HCT116 (cell line): ENCODE results near the gene SLC4A2. TPM values are rescaled to one million over a fixed set of nuclear protein-coding genes. Genes with fewer than 3 reads are reported as not detected.

Source experiments
- ATAC-seq: fragments of 200-7000 bp; cut with Tn5 transposase; 2 replicates; pipeline ENCODE4 v1.9.1; 2020; ENCODE audit warnings: mild to moderate bottlenecking, moderate library complexity
- BruUV-seq: library from RNA; stranded (reverse); fragments of 400-500 nt; replicated peaks from 2 replicates; lab custom pipeline; 2021; lab: Mats Ljungman, UMichigan
- CTCF ChIA-PET: fragments of 300-600 bp; sonication (Branson Sonifier 250); formaldehyde crosslinking; loops from one replicate; lab custom pipeline; 2021; ENCODE audit warnings: antibody characterized with exemption; lab: Charles Lee
- POLR2A ChIA-PET: fragments of 300-600, 350-600 bp; sonication (Branson Sonifier 250); formaldehyde crosslinking; loops from one replicate; lab custom pipeline; 2021; ENCODE audit warnings: antibody characterized with exemption; lab: Charles Lee
- RAD21 ChIA-PET, 2 experiments: fragments of 300-600 bp; sonication (Branson Sonifier 250); formaldehyde crosslinking; loops; one replicate each; lab custom pipeline; 2023; ENCODE audit warnings: low total read pairs in 2 of 2; ENCODE audit not compliant: uncharacterized antibody in 2 of 2, unreplicated experiment in 2 of 2, low non-redundant PET in 1 of 2; lab: Charles Lee
- DNase-seq: peaks from one replicate; pipeline ENCODE4 v3.0.0-alpha.2; 2010; ENCODE audit warnings: low read depth, low spot score
- H2AFZ ChIP-seq: fragments of 200-600 bp; shearing (Covaris generic), sonication (generic); 2 replicates; pipeline ENCODE4 v1.6.1; 2017; ENCODE audit warnings: low read depth, mixed run types, mixed read lengths, antibody characterized with exemption, low read length; ENCODE audit not compliant: poor library complexity, severe bottlenecking
- H3K27ac ChIP-seq: 2 replicates; pipeline ENCODE4 v1.5.1; 2012; ENCODE audit warnings: low read depth, low read length
- H3K27me3 ChIP-seq: fragments of 200-600 bp; sonication (generic); 2 replicates; pipeline ENCODE4 v1.6.1; 2016; ENCODE audit warnings: mixed run types, low read length, mixed read lengths; ENCODE audit not compliant: insufficient read depth
- H3K36me3 ChIP-seq, 2 experiments: fragments of 200-500 bp in 1 of 2; fragments of 200-600 bp in 1 of 2; sonication (Bioruptor generic) in 1 of 2; sonication (generic) in 1 of 2; 2 replicates each; pipeline versions ENCODE4 v1.5.1 to v1.6.1; 2014 to 2016; ENCODE audit warnings: low read length in 2 of 2, inconsistent platforms in 1 of 2, mixed read lengths in 1 of 2, mixed run types in 1 of 2; ENCODE audit not compliant: insufficient read depth in 2 of 2, control insufficient read depth in 1 of 2
- H3K4me1 ChIP-seq, 2 experiments: fragments of 200-600 bp in 1 of 2; sonication (generic) in 1 of 2; 2 replicates each; pipeline versions ENCODE4 v1.5.1 to v1.6.1; 2012 to 2017; ENCODE audit warnings: low read length in 2 of 2, inconsistent platforms in 1 of 2, mild to moderate bottlenecking in 1 of 2, mixed read lengths in 1 of 2, mixed run types in 1 of 2, moderate library complexity in 1 of 2; ENCODE audit not compliant: insufficient read depth in 2 of 2, control insufficient read depth in 1 of 2
- H3K4me2 ChIP-seq: fragments of 200-600 bp; sonication (generic); 2 replicates; pipeline ENCODE4 v1.6.1; 2017; ENCODE audit warnings: mixed run types, low read length, mixed read lengths
- H3K4me3 ChIP-seq, 2 experiments: fragments of 200-600 bp in 1 of 2; sonication (generic) in 1 of 2; replicated peaks in 1 of 2; 2 replicates each; pipeline ENCODE4 v1.5.1; 2011 to 2016; ENCODE audit warnings: low read length in 2 of 2, control low read depth in 1 of 2, low read depth in 1 of 2, mild to moderate bottlenecking in 1 of 2, mixed read lengths in 1 of 2, mixed run types in 1 of 2
- H3K79me2 ChIP-seq: fragments of 200-600 bp; sonication (generic); 2 replicates; pipeline ENCODE4 v1.6.1; 2017; ENCODE audit warnings: mild to moderate bottlenecking, mixed run types, low read length, moderate library complexity, mixed read lengths; ENCODE audit not compliant: insufficient read depth
- H3K9ac ChIP-seq: fragments of 200-600 bp; sonication (generic); 2 replicates; pipeline ENCODE4 v1.6.1; 2016; ENCODE audit warnings: low read length, mixed read lengths
- H3K9me2 ChIP-seq: fragments of 200-600 bp; sonication (generic), shearing (Covaris generic); 2 replicates; pipeline ENCODE4 v1.6.1; 2017; ENCODE audit warnings: mixed run types, mild to moderate bottlenecking, moderate library complexity; ENCODE audit not compliant: insufficient read depth
- H3K9me3 ChIP-seq, 2 experiments: fragments of 200-500 bp in 1 of 2; fragments of 200-600 bp in 1 of 2; sonication (Bioruptor generic) in 1 of 2; sonication (generic) in 1 of 2; 2 replicates each; pipeline ENCODE4 v1.6.1; 2014 to 2017; ENCODE audit warnings: low read length in 2 of 2, mixed read lengths in 2 of 2, inconsistent platforms in 1 of 2, low read depth in 1 of 2, mild to moderate bottlenecking in 1 of 2, mixed run types in 1 of 2, moderate library complexity in 1 of 2; ENCODE audit not compliant: control insufficient read depth in 1 of 2, insufficient read depth in 1 of 2
- H4K20me1 ChIP-seq: fragments of 200-600 bp; sonication (generic), shearing (Covaris generic); 2 replicates; pipeline ENCODE4 v1.6.1; 2017; ENCODE audit warnings: mixed run types, mild to moderate bottlenecking, moderate library complexity; ENCODE audit not compliant: insufficient read depth
- CBX3 ChIP-seq: IDR thresholded peaks from 2 replicates; pipeline ENCODE4 v1.6.1; 2012; ENCODE audit warnings: low read depth
- CEBPB ChIP-seq: IDR thresholded peaks from 2 replicates; pipeline ENCODE4 v1.6.1; 2012; ENCODE audit warnings: low read depth
- CTCF ChIP-seq, 3 experiments: fragments of 200-600 bp in 1 of 3; sonication (generic) in 1 of 3; IDR thresholded peaks in 2 of 3; conservative IDR thresholded peaks in 1 of 3; 2 replicates each; pipeline ENCODE4 v1.5.1; 2012 to 2017; ENCODE audit warnings: low read depth in 2 of 3, low read length in 2 of 3, antibody characterized with exemption in 1 of 3, borderline replicate concordance in 1 of 3, control low read depth in 1 of 3, mild to moderate bottlenecking in 1 of 3, mixed read lengths in 1 of 3, mixed run types in 1 of 3, moderate library complexity in 1 of 3; ENCODE audit not compliant: insufficient read depth in 1 of 3
- EGR1 ChIP-seq: IDR thresholded peaks from 2 replicates; pipeline ENCODE4 v1.6.1; 2012; ENCODE audit warnings: low read depth
- ELF1 ChIP-seq: IDR thresholded peaks from 2 replicates; pipeline ENCODE4 v1.6.1; 2012; ENCODE audit warnings: low read depth, borderline replicate concordance
- EZH2phosphoT487 ChIP-seq: fragments of 200-600 bp; IDR thresholded peaks from 2 replicates; pipeline ENCODE4 v1.6.1; 2018; ENCODE audit warnings: antibody characterized with exemption, borderline replicate concordance
- JUND ChIP-seq: IDR thresholded peaks from 2 replicates; pipeline ENCODE4 v1.6.1; 2012
- POLR2A ChIP-seq: IDR thresholded peaks from 2 replicates; pipeline ENCODE4 v1.7.0; 2011; ENCODE audit warnings: borderline replicate concordance; ENCODE audit not compliant: insufficient read depth, insufficient read length; ENCODE audit errors: extremely low read depth
- POLR2AphosphoS5 ChIP-seq: IDR thresholded peaks from 2 replicates; pipeline ENCODE4 v1.6.1; 2011; ENCODE audit warnings: mild to moderate bottlenecking, low read depth, low read length, moderate library complexity
- REST ChIP-seq: IDR thresholded peaks from 2 replicates; pipeline ENCODE4 v1.6.1; 2012; ENCODE audit warnings: low read depth
- SP1 ChIP-seq: IDR thresholded peaks from 2 replicates; pipeline ENCODE4 v1.6.1; 2012; ENCODE audit warnings: low read depth
- SRF ChIP-seq: IDR thresholded peaks from 2 replicates; pipeline ENCODE4 v1.6.1; 2012; ENCODE audit warnings: low read depth
- TCF7L2 ChIP-seq: IDR thresholded peaks from 2 replicates; pipeline ENCODE4 v1.7.0; 2011; ENCODE audit warnings: borderline replicate concordance, inconsistent platforms; ENCODE audit not compliant: insufficient read depth, insufficient read length; ENCODE audit errors: extremely low read depth
- ZFX ChIP-seq: fragments of 450-650 bp; IDR thresholded peaks from 2 replicates; pipeline ENCODE4 v1.6.1; 2017
- ZNF274 ChIP-seq: fragments of 200-500 bp; sonication (Bioruptor generic); IDR thresholded peaks from 2 replicates; pipeline ENCODE4 v1.6.1; 2014; ENCODE audit warnings: mild to moderate bottlenecking, low read depth, low read length, inconsistent platforms
- intact Hi-C: fragments of 100-400 bp; cut with micrococcal nuclease; formaldehyde crosslinking; loops from 2 replicates; pipeline ENCODE4 v1.10.0; 2022
- total RNA-seq: library from RNA; stranded (reverse); gene quantifications from one replicate; pipeline ENCODE4 v1.2.1, GENCODE V29; 2021; ENCODE audit not compliant: unreplicated experiment
- TF ChIP-seq, protein P1 (sequence below): IDR thresholded peaks from 2 replicates; pipeline ENCODE4 v1.6.1; 2011; ENCODE audit warnings: mild to moderate bottlenecking, low read length, moderate library complexity; ENCODE audit not compliant: insufficient replicate concordance; ENCODE audit errors: extremely low read depth

SLC4A2 gene
- total RNA-seq, 1 experiment from 2014 or later: 240 TPM

GRCh38 chr7:151035026-151035717 lies 24.2 kb upstream of the SLC4A2 start:
- ATAC-seq: no peak
- H2AFZ ChIP-seq: no peak overlapping the region
- TF ChIP-seq, protein P1, sequence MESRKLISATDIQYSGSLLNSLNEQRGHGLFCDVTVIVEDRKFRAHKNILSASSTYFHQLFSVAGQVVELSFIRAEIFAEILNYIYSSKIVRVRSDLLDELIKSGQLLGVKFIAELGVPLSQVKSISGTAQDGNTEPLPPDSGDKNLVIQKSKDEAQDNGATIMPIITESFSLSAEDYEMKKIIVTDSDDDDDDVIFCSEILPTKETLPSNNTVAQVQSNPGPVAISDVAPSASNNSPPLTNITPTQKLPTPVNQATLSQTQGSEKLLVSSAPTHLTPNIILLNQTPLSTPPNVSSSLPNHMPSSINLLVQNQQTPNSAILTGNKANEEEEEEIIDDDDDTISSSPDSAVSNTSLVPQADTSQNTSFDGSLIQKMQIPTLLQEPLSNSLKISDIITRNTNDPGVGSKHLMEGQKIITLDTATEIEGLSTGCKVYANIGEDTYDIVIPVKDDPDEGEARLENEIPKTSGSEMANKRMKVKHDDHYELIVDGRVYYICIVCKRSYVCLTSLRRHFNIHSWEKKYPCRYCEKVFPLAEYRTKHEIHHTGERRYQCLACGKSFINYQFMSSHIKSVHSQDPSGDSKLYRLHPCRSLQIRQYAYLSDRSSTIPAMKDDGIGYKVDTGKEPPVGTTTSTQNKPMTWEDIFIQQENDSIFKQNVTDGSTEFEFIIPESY: no peak
- TF ChIP-seq TCF7L2 (no peak), ZFX (no peak), REST (no peak), ZNF274 (no peak), CEBPB (no peak), ELF1 (no peak), CTCF (IDR thresholded peaks at IDR 0.05 in 2 of 3, conservative IDR thresholded peaks at IDR 0.05 in 1 of 3; ENCODE audit: borderline replicate concordance in 1 of 3, insufficient read depth in 1 of 3, low read depth in 2 of 3, low read length in 2 of 3) (no peak), POLR2AphosphoS5 (no peak), SRF (no peak), JUND (no peak), POLR2A (no peak), EGR1 (no peak), SP1 (no peak), CBX3 (no peak), EZH2phosphoT487 (no peak)

More at GRCh38 chr7:151035026-151035717, 24.2 kb upstream of the SLC4A2 start:
- no peaks in the 10 kb centered on the region for H3K9me2 ChIP-seq
- H3K9ac ChIP-seq: no peak overlapping the region
- no peak overlapping the region for H3K4me3 ChIP-seq
- CTCF ChIA-PET: no interaction called here
- no peak overlapping the region for H3K27ac ChIP-seq
- BruUV-seq: no TSS peak
- H3K36me3 ChIP-seq: peaks cover 3 to 10% of the 10 kb centered on the region in 2 experiments; a peak in 2 of 4 replicates
- H3K4me1 ChIP-seq: peaks cover 16 to 23% of the 10 kb centered on the region in 2 experiments
- H3K4me2 ChIP-seq: no peak overlapping the region
- no peak for DNase-seq
- H3K27me3 ChIP-seq: no peaks in the 10 kb centered on the region
- H4K20me1 ChIP-seq: no peaks in the 10 kb centered on the region
- intact Hi-C loops: no loop called here
- no peaks in the 10 kb centered on the region for H3K9me3 ChIP-seq
- RAD21 ChIA-PET: no interaction called here
- POLR2A ChIA-PET: no interaction called here
- H3K79me2 ChIP-seq: no peaks in the 10 kb centered on the region
